Nephron (organoid): ENCODE results near the gene PHF1.

ENCODE experiments used
- H3K27ac Mint-ChIP-seq, 3 experiments: 2 replicates each; pipeline ENCODE4 v1.8.0; 2020; ENCODE audit warnings: mixed read lengths in 3 of 3, mild to moderate bottlenecking in 2 of 3, moderate library complexity in 1 of 3
- H3K27me3 Mint-ChIP-seq: 2 replicates; pipeline ENCODE4 v1.8.0; 2021; ENCODE audit warnings: low read depth, mild to moderate bottlenecking, moderate library complexity, mixed read lengths
- H3K36me3 Mint-ChIP-seq: 2 replicates; pipeline ENCODE4 v1.8.0; 2020; ENCODE audit warnings: low read depth, mixed read lengths
- H3K4me1 Mint-ChIP-seq: 2 replicates; pipeline ENCODE4 v1.8.0; 2020; ENCODE audit warnings: mixed read lengths
- H3K4me3 Mint-ChIP-seq, 3 experiments: 2 replicates each; pipeline ENCODE4 v1.8.0; 2020; ENCODE audit warnings: mild to moderate bottlenecking in 3 of 3, mixed read lengths in 3 of 3, moderate library complexity in 2 of 3
- H3K9me3 Mint-ChIP-seq: 2 replicates; pipeline ENCODE4 v1.8.0; 2020; ENCODE audit warnings: mixed read lengths
- TF ChIP-seq, protein P1 (sequence below), 3 experiments: fragments of 200-600 bp; sonication (generic); IDR thresholded peaks; one replicate each; pipeline ENCODE4 v1.5.0; 2021; ENCODE audit warnings: antibody characterized with exemption in 3 of 3; ENCODE audit not compliant: unreplicated experiment in 3 of 3

The PHF1 gene

DNA sequence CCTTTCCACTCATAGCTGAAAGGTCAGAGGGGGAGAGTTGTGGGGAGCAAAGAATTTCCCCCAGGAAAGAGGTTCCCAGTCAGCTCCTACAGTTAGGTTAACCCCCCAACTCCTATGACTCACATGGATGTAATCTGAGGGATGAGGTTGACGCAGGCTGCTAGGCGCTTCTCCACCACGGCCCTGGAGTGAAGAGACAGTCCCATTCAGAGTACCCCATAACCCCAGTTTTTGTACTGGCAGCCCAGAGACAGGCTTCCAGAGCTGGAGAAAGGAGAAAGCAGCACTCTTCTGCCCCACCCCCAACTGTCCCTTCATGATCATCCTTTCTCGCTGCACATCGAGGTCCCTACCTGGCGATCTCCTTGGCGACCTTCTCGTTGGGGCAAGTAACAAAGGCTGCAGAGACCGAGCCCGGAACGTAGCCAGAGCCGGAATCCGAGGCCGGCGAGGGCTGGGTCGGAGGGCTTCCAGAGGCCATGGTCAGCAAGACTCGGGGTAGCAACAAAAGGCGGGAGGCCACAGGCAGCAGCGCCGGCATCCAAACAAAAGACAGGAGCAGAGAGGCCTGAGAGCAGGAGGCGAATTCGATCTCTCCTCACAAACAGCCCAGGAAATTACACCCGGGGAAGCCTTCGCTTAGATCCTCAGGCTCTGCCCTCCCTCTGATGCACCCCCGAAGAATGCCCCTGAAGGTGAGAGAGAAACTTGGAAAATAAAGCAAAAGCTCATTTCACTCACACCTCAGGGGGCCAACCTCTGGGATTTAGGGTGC is 6.5 kb downstream of the PHF1 start:
- TF ChIP-seq, protein P1, sequence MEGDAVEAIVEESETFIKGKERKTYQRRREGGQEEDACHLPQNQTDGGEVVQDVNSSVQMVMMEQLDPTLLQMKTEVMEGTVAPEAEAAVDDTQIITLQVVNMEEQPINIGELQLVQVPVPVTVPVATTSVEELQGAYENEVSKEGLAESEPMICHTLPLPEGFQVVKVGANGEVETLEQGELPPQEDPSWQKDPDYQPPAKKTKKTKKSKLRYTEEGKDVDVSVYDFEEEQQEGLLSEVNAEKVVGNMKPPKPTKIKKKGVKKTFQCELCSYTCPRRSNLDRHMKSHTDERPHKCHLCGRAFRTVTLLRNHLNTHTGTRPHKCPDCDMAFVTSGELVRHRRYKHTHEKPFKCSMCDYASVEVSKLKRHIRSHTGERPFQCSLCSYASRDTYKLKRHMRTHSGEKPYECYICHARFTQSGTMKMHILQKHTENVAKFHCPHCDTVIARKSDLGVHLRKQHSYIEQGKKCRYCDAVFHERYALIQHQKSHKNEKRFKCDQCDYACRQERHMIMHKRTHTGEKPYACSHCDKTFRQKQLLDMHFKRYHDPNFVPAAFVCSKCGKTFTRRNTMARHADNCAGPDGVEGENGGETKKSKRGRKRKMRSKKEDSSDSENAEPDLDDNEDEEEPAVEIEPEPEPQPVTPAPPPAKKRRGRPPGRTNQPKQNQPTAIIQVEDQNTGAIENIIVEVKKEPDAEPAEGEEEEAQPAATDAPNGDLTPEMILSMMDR (IDR thresholded peaks at IDR 0.05; ENCODE audit: unreplicated experiment in 3 of 3) = no peak
- Mint-ChIP-seq H3K27ac (peak overlapping the region; percentile 100), H3K9me3 (no peaks in the 10 kb centered on the region), H3K36me3 (peaks cover 33% of the 10 kb centered on the region), H3K4me1 (peaks cover 58% of the 10 kb centered on the region), H3K4me3 (peak overlapping the region; percentile 95 to 98 (median 96)), H3K27me3 (no peaks in the 10 kb centered on the region)

DNA sequence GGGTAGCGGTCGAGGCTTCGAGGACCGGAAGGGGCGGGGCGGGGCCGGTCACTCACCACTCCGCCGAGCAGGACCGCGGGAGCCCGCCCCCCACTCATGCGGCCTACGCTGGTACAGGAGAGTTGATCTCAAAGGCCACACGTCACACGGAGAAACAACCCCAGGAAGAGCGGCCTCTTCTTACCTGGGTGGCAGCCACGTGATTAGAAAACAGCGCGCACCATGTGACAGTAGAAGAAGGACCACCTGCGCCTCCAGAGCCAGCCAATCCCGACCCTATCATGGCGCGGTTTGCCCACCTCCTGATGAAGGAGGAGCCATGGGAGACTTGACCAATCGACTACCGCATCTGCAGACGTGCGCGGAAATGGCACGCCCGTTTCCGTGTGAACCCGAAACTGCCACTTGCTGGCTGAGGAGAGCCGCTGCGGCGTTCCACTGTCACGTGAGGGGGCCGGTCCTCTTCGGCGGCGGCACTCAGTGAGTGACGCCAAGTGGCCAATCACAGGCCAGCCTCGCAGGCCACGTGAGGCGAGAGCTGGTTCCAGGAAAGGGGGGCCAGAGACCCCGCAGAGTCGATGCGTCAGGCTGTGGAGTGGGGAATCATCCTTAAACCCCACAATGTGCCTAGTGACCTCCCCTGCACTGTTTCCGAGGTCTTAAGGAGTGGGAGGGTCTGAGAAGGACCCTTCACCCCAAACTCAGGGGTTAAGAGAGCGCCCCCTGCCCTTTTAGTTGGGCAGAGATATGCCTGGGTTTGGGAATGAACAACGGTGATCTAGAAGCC is 7.3 kb downstream of the PHF1 start, which contains the start of gene CUTA:
Gene CUTA, minus strand, starts transcription at position 205 of the 787 bp plus-strand sequence. Its CDS starts 107 bp downstream, at position 98.
- no peaks in the 10 kb centered on the region for H3K27me3 Mint-ChIP-seq
- TF ChIP-seq, protein P1 (IDR thresholded peaks at IDR 0.05; ENCODE audit: unreplicated experiment in 3 of 3) = peak in 2 of 3 experiments; percentile 29 to 43

DNA sequence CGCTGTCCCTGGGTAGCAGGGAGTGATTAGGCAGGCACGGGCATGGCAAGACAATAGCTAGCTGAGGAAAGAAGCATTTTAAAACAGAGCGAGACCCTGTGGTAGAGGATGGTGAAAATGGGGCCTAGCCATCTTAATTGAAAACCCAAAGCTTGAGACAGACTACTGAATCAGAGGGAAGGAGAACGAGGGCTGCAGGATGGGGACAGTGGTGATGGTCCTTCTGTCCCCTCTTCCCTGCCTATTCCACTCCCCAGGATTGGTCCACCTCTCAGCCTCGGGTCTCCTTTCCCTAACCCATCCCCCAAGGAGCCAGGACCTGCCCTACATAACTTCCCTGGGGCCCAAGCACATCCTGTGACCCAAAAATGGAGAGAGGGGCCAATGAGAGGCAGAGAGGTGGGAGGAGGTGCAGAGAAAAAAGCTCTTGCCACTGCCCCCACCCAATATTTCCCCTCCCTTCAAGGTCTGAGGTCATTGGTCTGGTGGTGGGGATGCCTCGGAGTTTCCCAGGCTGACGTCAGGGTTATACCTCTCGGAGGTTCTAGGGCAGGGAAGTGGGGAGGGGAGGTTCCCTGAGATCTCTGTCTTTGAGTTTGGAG is 8.0 kb downstream of the PHF1 start:
- Mint-ChIP-seq H3K27ac (peak overlapping the region; percentile 100), H3K4me1 (peaks cover 65% of the 10 kb centered on the region), H3K4me3 (peak overlapping the region; percentile 95 to 98 (median 96)), H3K9me3 (no peaks in the 10 kb centered on the region), H3K27me3 (no peaks in the 10 kb centered on the region), H3K36me3 (peaks cover 33% of the 10 kb centered on the region)
- TF ChIP-seq, protein P1 (IDR thresholded peaks at IDR 0.05; ENCODE audit: unreplicated experiment in 3 of 3) = no peak

More for the DNA sequence above, 7.3 kb downstream of the PHF1 start, which contains the start of gene CUTA:
- H3K9me3 Mint-ChIP-seq = no peaks in the 10 kb centered on the region
- H3K4me3 Mint-ChIP-seq = peak within 1 kb of the TSS; percentile 95 to 98 (median 96)
- H3K27ac Mint-ChIP-seq = peak within 1 kb of the TSS; percentile 100
- peaks cover 32% of the 10 kb centered on the region for H3K36me3 Mint-ChIP-seq
- peaks cover 58% of the 10 kb centered on the region for H3K4me1 Mint-ChIP-seq

DNA sequence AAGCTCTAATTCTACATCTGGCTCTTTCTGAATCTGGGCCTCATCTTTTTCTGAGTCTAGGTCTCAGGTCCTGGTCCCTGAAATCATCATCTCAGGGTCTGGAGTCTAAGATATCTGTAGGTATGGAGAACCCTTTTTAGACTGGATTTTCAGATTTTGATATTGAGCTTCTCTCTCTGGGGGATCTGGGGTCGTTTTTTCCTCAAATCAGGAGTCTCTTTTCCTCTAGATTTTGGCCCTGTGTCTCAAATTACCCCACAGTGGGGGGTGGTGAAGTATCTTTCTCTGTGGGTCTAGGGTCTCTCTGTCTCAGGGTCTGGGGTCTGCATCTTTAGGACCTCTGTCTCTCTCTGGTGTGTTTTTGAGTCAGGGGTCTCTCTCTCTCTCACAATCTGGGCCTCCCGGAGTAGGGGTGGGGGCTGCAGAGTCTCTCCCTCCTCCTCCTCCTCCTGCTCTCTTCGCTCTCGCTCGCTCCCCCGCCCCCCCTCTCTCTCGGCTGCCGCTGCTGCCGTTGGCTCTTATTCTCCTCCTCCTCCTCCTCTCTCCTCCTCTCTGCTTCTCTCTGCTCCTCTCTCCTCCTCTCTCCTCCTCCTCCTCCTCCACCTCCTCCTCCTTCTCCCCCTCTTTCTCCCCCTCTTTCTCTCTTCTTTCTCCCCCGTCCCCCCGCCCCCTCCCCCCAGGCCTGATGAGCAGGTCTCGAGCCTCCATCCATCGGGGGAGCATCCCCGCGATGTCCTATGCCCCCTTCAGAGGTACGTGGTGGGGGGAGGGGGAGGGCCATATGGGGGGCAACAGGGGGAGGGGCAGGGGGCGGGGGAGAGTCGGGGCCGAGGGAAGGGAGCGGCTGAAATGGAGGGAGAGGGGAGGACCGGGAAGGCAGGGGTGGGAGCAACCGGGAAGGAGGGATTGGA is 9.0 kb downstream of the PHF1 start, which contains the start of gene SYNGAP1:
Gene SYNGAP1, plus strand, starts transcription at position 486 of the 911 bp plus-strand sequence. Its CDS starts 200 bp downstream, at position 686.
- H3K9me3 Mint-ChIP-seq = no peaks in the 10 kb centered on the region

More for the DNA sequence above, 9.0 kb downstream of the PHF1 start, which contains the start of gene SYNGAP1:
- peaks cover 75% of the 10 kb centered on the region for H3K4me1 Mint-ChIP-seq
- H3K27ac Mint-ChIP-seq = peak within 1 kb of the TSS; percentile 100
- TF ChIP-seq, protein P1 (IDR thresholded peaks at IDR 0.05; ENCODE audit: unreplicated experiment in 3 of 3) = no peak
- H3K27me3 Mint-ChIP-seq = no peaks in the 10 kb centered on the region
- peaks cover 28% of the 10 kb centered on the region for H3K36me3 Mint-ChIP-seq
- H3K4me3 Mint-ChIP-seq = peak within 1 kb of the TSS; percentile 95 to 98 (median 96)
